ENCODE data around the gene ALDH3A1. TPM values are rescaled to one million over a fixed set of nuclear protein-coding genes. Genes with fewer than 3 reads are reported as not detected.

ALDH3A1 gene
- total and polyA plus RNA-seq, 9 of the 15 experiments (the other 6 are each of a cell fraction or from before 2014, with no cell fraction given), result not detected

- TF ChIP-seq E2F6 (IDR thresholded peaks at IDR 0.05; ENCODE audit: borderline replicate concordance in 1 of 2, extremely low read depth in 1 of 2, insufficient read depth in 1 of 2, insufficient read length in 1 of 2, low read depth in 1 of 2, low read length in 1 of 2, poor library complexity in 1 of 2, severe bottlenecking in 1 of 2) (no peak), CTCF (IDR thresholded peaks at IDR 0.05 in 2 of 3, conservative IDR thresholded peaks at IDR 0.05 in 1 of 3; ENCODE audit: insufficient read depth in 2 of 3, low read depth in 1 of 3, low read length in 3 of 3) (no peak), MEF2A (IDR thresholded peaks at IDR 0.05; ENCODE audit: control insufficient read depth, low read depth, low read length) (no peak), ETS2 (tag; IDR thresholded peaks at IDR 0.05; ENCODE audit: borderline replicate concordance, poor library complexity, severe bottlenecking) (no peak)
Observed at GRCh38 chr17:19770985-19771735, 23.1 kb upstream of the ALDH3A1 start (continued).

Data from K562 (cell line).